Testis (tissue), 3 donors: ENCODE results near the gene FAM3B. TPM values are rescaled to one million over a fixed set of nuclear protein-coding genes. Genes with fewer than 3 reads are reported as not detected.
"Not testable (repeated sequence)": the region's sequence is repeated elsewhere in the genome, so short reads cannot be mapped to it uniquely, and the experiment has no call there.

Source experiments
- DNase-seq: peaks from one replicate; pipeline ENCODE4 v3.0.0-alpha.2; 2019
- H3K27ac ChIP-seq, 2 donors: fragments of 200-600 bp; sonication (generic); one replicate each; pipeline ENCODE4 v1.5.1; 2019
- H3K27me3 ChIP-seq: fragments of 200-600 bp; sonication (generic); one replicate; pipeline ENCODE4 v1.5.1; 2019
- H3K36me3 ChIP-seq: fragments of 200-600 bp; sonication (generic); one replicate; pipeline ENCODE4 v1.5.1; 2017; ENCODE audit warnings: low read depth; ENCODE audit errors: missing control alignments
- H3K4me1 ChIP-seq: fragments of 200-600 bp; sonication (generic); one replicate; pipeline ENCODE4 v1.5.1; 2019
- H3K4me3 ChIP-seq, 2 donors: fragments of 200-600 bp; sonication (generic); one replicate each; pipeline ENCODE4 v1.5.1; 2017 to 2019
- H3K9me3 ChIP-seq: fragments of 200-600 bp; sonication (generic); one replicate; pipeline ENCODE4 v1.5.1; 2017
- POLR2A ChIP-seq: fragments of 450-650 bp; IDR thresholded peaks from one replicate; pipeline ENCODE4 v1.6.1; 2017; ENCODE audit warnings: antibody characterized with exemption, mild to moderate bottlenecking, moderate library complexity
- WGBS, 2 donors: methylation state at CpG; one replicate each; pipeline ENCODE4 v1.1.5; 2018; 5-methylcytosine and 5-hydroxymethylcytosine counted together
- intact Hi-C: fragments of 100-400 bp; cut with DNase I; formaldehyde crosslinking; loops from one replicate; pipeline ENCODE4 v1.15.1; 2023; ENCODE audit warnings: low total_unique reads
- polyA plus RNA-seq: library from polyadenylated mRNA; stranded (reverse); fragments of 350-450 nt; fragmentation: Illumina TruSeq; extraction: RNeasy Lipid Tissue Mini Kit (QIAGEN cat#74804); gene quantifications from one replicate; pipeline ENCODE4 v1.2.3, GENCODE V29; 2014; ENCODE audit warnings: low read depth, low replicate concordance; ENCODE audit not compliant: insufficient read depth
- total RNA-seq, 2 donors: library from RNA; depleted of rRNA; stranded (reverse); fragments of >200 nt; gene quantifications; one replicate each; pipeline ENCODE4 v1.2.3, GENCODE V29; 2016
- TF ChIP-seq, protein P1 (sequence below), 3 experiments: fragments of 450-650 bp in 2 of 3; fragments of 200-600 bp in 1 of 3; sonication (generic) in 1 of 3; IDR thresholded peaks; one replicate each; pipeline ENCODE4 v1.5.1; 2016 to 2019; ENCODE audit warnings: antibody characterized with exemption in 3 of 3, mild to moderate bottlenecking in 2 of 3, moderate library complexity in 1 of 3

FAM3B gene
- total and polyA plus RNA-seq, 3 donors from 2014 or later = 4.9 to 14.1 (median 9.4) TPM

DNA sequence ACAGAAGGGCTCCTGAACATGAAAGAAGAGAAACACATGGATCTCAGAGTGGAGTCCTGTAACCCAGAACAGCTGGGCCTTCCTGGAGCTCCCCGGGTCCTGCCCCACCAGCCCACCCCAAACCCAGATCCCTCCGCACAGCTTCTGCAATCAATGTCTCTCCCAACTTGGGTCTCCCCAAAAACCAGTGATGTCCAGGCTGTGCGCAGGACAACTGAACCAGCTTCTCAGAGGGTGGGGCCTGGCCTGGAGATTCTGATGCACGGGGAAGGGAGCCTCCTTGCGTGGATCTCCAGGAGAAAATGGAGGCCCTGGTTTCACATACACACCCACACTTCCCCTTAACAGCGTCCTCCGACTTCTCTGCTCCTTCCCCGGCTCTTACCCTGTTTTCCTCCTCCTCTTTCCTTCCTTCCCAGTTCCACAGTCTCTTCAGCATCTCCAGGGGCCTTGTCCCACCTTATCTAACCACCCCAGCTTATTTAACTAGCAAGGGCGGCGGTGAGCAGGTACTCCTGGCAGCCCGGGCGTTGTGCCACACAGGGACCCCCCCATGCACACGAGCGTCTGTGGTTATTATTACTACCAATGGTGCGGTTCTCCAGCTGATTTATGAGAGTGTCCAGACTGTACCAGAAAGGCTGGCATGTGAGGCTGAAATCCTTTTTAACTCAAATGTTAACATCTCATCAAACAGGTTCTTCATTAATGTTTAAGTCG lies 34.0 kb downstream of the FAM3B start:
- no peaks in the 10 kb centered on the region for H3K36me3 ChIP-seq
- WGBS, 2 donors = 91 to 94% methylated on average over 16 of the region's 16 CpGs
- H3K27ac ChIP-seq = no peak overlapping the region
- no peaks in the 10 kb centered on the region for H3K27me3 ChIP-seq
- no peaks in the 10 kb centered on the region for H3K4me1 ChIP-seq
- intact Hi-C loops = no loop called here
- no peak for DNase-seq
- no peak overlapping the region for H3K4me3 ChIP-seq
- no peak for TF ChIP-seq POLR2A
- TF ChIP-seq, protein P1, sequence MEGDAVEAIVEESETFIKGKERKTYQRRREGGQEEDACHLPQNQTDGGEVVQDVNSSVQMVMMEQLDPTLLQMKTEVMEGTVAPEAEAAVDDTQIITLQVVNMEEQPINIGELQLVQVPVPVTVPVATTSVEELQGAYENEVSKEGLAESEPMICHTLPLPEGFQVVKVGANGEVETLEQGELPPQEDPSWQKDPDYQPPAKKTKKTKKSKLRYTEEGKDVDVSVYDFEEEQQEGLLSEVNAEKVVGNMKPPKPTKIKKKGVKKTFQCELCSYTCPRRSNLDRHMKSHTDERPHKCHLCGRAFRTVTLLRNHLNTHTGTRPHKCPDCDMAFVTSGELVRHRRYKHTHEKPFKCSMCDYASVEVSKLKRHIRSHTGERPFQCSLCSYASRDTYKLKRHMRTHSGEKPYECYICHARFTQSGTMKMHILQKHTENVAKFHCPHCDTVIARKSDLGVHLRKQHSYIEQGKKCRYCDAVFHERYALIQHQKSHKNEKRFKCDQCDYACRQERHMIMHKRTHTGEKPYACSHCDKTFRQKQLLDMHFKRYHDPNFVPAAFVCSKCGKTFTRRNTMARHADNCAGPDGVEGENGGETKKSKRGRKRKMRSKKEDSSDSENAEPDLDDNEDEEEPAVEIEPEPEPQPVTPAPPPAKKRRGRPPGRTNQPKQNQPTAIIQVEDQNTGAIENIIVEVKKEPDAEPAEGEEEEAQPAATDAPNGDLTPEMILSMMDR (IDR thresholded peaks at IDR 0.05) = no peak
- H3K9me3 ChIP-seq = no peaks in the 10 kb centered on the region

DNA sequence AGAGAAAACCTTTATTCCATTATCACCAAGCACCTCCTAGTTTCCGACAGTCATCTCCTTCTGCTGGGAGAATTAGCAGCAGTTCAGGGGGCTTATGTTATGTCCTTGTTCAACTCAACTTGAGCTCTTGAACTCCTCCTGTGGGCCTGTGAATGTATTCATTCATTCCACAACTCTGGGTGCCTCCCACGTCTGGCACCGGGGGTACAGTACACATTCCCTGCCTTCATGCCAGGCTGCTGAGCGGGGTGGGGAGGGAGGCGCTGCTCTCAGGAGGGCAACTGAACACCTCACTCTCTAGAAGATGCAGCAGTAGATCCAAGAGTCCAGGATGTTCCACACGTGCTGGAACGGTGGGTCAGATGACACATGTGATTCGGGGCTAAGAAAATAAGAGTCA lies 40.9 kb downstream of the FAM3B start:
- intact Hi-C loops = no loop called here
- no peaks in the 10 kb centered on the region for H3K9me3 ChIP-seq
- WGBS, 2 donors = 67 to 71% methylated on average over 8 of the region's 8 CpGs

DNA sequence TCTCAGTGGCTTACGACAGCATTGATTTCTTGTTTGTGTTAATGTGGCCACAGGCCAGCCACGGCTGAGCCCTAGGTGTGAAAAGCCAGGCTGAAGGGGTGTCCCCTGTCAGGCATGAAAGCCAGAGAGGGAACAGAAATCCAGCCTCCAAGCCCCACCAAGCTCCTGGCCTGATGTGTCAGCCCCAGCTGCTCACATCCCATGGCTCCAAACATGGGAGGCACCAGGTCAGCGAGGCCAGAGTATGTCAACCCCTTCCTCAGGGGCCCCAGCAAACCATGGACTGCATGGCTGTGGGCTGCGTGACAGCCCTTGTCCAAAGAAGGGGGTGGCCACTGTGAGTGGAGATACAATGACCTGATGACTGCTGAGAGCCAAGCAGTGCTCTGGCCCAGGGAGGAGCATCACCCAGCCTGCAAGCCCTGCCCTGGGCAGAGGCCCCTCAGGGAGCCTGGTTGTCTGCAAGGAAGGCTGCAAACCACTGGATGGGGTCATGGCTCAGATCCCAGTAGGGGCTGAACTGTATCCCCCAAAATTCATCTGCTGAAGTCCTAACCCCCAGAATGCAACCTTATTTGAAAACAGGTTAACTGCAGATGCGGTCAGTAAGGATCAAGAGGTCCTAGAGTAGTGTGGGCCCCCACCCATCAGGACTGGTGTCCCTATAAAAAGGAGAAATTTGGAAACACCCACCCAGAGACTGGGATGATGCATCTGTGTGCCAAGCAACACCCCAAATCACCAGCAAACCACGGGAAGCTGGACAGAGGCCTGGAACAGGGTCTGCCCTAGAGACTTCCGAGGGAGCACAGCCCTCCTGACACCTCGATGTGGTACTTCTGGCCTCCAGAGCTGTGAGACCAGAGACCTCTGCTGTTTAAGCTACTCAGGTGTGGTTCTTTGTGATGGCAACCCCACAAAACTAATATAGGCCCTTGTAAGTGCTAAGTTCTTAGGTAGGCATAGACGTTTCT lies 41.9 kb downstream of the FAM3B start:
- no peak for TF ChIP-seq POLR2A
- TF ChIP-seq, protein P1 (IDR thresholded peaks at IDR 0.05) = no peak
- Histone ChIP-seq H3K27me3 (no peaks in the 10 kb centered on the region), H3K9me3 (no peaks in the 10 kb centered on the region), H3K36me3 (no peaks in the 10 kb centered on the region), H3K4me1 (no peaks in the 10 kb centered on the region), H3K27ac (no peak overlapping the region), H3K4me3 (no peak overlapping the region)
- intact Hi-C loops = no loop called here
- 86 to 91% methylated on average over 7 to 9 of the region's 9 CpGs for WGBS, 2 donors
- DNase-seq = no peak

More for the DNA sequence above, 40.9 kb downstream of the FAM3B start:
- H3K36me3 ChIP-seq = no peaks in the 10 kb centered on the region
- H3K27me3 ChIP-seq = no peaks in the 10 kb centered on the region
- no peak for TF ChIP-seq POLR2A
- TF ChIP-seq, protein P1 (IDR thresholded peaks at IDR 0.05) = no peak
- no peak overlapping the region for H3K4me3 ChIP-seq
- no peaks in the 10 kb centered on the region for H3K4me1 ChIP-seq
- no peak for DNase-seq
- H3K27ac ChIP-seq = no peak overlapping the region

DNA sequence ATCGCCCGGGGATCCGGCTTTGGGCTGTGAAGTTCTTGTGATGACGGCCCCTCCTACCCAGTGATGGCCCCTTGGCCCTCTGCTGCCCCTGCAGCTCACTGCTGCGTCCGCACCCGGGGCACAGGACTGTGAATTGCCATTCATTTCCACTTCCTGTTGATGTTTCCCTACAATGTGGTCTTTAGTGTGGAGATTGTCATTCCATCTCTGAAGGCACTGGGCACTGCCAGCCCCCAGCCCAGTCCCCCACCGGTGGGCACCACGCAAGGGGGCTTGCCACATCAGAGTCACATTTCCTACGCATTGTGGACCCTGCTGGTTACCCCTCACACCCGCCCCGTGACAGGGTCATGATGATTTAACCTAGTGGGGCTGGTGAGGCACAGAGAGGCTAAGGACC lies 42.7 kb downstream of the FAM3B start:
- intact Hi-C loops = no loop called here
- WGBS, 2 donors = 87 to 88% methylated on average over 10 to 12 of the region's 12 CpGs
- H3K4me3 ChIP-seq = no peak overlapping the region
- no peaks in the 10 kb centered on the region for H3K9me3 ChIP-seq
- TF ChIP-seq, protein P1 (IDR thresholded peaks at IDR 0.05) = no peak
- TF ChIP-seq POLR2A = no peak
- H3K27me3 ChIP-seq = no peaks in the 10 kb centered on the region
- no peaks in the 10 kb centered on the region for H3K4me1 ChIP-seq
- no peaks in the 10 kb centered on the region for H3K36me3 ChIP-seq
- DNase-seq = no peak
- no peak overlapping the region for H3K27ac ChIP-seq

DNA sequence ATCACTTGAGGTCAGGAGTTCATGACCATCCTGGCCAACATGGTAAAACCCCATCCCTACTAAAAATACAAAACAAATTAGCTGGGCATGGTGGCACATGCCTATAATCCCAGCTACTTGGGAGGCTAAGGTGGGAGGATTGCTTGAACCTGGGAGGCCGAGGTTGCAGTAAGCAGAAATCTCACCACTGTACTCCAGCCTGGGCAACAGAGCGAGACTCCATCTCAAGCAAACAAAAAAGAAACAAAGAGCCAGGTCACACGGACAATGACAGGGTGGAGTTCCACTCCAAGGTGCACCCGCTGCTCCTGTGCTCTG lies 43.1 kb downstream of the FAM3B start:
- intact Hi-C loops, H3K4me3 ChIP-seq, H3K27me3 ChIP-seq, H3K9me3 ChIP-seq, H3K27ac ChIP-seq, DNase-seq, H3K4me1 ChIP-seq, H3K36me3 ChIP-seq: not testable (repeated sequence)
- 92 to 99% methylated on average over 4 of the region's 4 CpGs for WGBS, 2 donors
